HG03565 (cell line): Measurements from ENCODE around the gene GRM5.

Experiments used
- ATAC-seq: cut with Tn5 transposase; IDR thresholded peaks from one replicate; pipeline ENCODE4 v1.9.1; 2021; ENCODE audit warnings: mild to moderate bottlenecking, moderate library complexity; ENCODE audit not compliant: unreplicated experiment

The GRM5 gene

GRCh38 chr11:88739524-88739923 is 326.3 kb downstream of the GRM5 start:
- no peak for ATAC-seq

GRCh38 chr11:88709567-88709966 is 356.2 kb downstream of the GRM5 start:
- ATAC-seq: no peak

GRCh38 chr11:88704485-88704884 is 361.3 kb downstream of the GRM5 start:
- no peak for ATAC-seq

GRCh38 chr11:88701816-88702215 is 364.0 kb downstream of the GRM5 start:
- ATAC-seq: no peak

- no peak for ATAC-seq
These were observed 368.6 kb downstream of the GRM5 start for GRCh38 chr11:88697139-88697538.

GRCh38 chr11:88695689-88696414 is 369.9 kb downstream of the GRM5 start:
- no peak for ATAC-seq

GRCh38 chr11:88692306-88693086 is 373.3 kb downstream of the GRM5 start:
- no peak for ATAC-seq

GRCh38 chr11:88689548-88690240 is 376.1 kb downstream of the GRM5 start:
- ATAC-seq: no peak

- ATAC-seq: no peak
These were observed 382.8 kb downstream of the GRM5 start for GRCh38 chr11:88683024-88683423.

GRCh38 chr11:88680806-88681205 is 385.0 kb downstream of the GRM5 start:
- no peak for ATAC-seq

GRCh38 chr11:88666364-88666763 is 399.4 kb downstream of the GRM5 start:
- no peak for ATAC-seq

GRCh38 chr11:88657076-88657738 is 408.6 kb downstream of the GRM5 start:
- ATAC-seq: no peak

- no peak for ATAC-seq
These were observed 409.5 kb downstream of the GRM5 start for GRCh38 chr11:88656283-88656682.

- no peak for ATAC-seq
These were observed 410.1 kb downstream of the GRM5 start for GRCh38 chr11:88655656-88656055.

- no peak for ATAC-seq
These were observed 410.6 kb downstream of the GRM5 start for GRCh38 chr11:88655196-88655595.

- ATAC-seq: no peak
These were observed 414.2 kb downstream of the GRM5 start for GRCh38 chr11:88651556-88651955.

- no peak for ATAC-seq
These were observed 421.1 kb downstream of the GRM5 start for GRCh38 chr11:88644724-88645123.

- no peak for ATAC-seq
These were observed 433.6 kb downstream of the GRM5 start for GRCh38 chr11:88632163-88632562.

- ATAC-seq: no peak
These were observed 434.3 kb downstream of the GRM5 start for GRCh38 chr11:88631497-88631896.

GRCh38 chr11:88629496-88629895 is 436.3 kb downstream of the GRM5 start:
- no peak for ATAC-seq

- no peak for ATAC-seq
These were observed 439.6 kb downstream of the GRM5 start for GRCh38 chr11:88626216-88626615.
